Measurements from ENCODE around the gene TBC1D17.

TBC1D17 gene

DNA sequence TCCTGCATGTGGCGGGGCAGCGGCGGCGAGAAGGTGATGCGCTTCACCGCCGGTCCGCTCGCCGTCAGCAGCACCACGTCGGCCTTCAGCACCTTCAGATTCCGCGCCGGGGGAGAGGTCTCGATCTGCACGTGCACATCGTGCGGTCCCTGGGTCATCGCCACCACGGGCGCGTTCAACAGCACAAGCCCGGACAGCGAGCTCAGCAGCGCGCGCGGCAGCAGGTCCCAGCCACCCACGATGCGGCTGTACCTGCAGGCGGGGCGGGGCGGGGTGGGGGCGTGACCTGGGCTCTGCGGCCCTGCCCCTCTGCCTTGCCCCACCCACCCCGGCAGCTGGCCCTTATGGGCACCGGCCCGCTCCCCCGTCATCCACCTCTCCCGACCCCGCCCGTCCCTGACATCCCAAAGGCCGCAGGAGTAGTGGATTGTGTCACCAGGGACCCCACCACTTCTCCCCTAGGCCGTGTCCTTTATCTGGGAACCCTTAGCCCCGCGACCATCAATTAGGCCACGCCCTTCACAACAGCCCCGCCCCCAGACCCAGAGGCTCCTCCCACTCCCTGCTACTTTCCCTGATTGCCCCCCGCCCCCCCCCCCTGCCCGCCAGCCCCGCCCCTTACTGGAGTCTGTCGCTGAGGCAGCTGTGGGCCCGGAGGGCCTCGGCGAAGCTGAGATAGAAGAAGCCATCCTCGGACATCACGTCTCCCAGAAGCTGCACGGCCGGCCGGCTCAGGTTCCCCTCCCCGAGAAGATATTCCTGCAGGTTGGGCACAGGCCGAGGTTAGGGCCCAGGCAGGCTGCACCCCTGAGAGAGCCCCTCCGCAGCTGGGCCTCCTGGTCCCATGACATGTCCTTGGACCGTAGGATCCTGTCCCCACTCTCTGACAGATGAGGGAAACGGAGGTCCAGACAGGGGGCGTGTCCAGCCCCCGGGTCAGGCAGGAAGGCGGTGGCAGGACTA, 13.1 kb downstream of the TBC1D17 start:
- Histone ChIP-seq H3K27ac (ENCODE audit: low read depth, low read length) (no peak overlapping the region), H3K9me2 (replicated peaks; ENCODE audit: insufficient read depth, low read length) (no peaks in the 10 kb centered on the region), H3K4me3 (ENCODE audit: insufficient read depth, low read length, poor library complexity, severe bottlenecking) (peak overlapping the region; percentile 38), H4K20me1 (ENCODE audit: low read depth, low read length) (no peaks in the 10 kb centered on the region), H3K9ac (ENCODE audit: low read length) (no peak overlapping the region), H3K79me2 (ENCODE audit: insufficient read depth, low read length) (no peaks in the 10 kb centered on the region), H3K27me3 (ENCODE audit: low read length) (no peaks in the 10 kb centered on the region), H3K36me3 (ENCODE audit: low read length) (no peaks in the 10 kb centered on the region), H3K4me2 (ENCODE audit: low read depth, low read length, poor library complexity, severe bottlenecking) (peak overlapping the region; percentile 52), H3F3A (ENCODE audit: insufficient read depth) (peaks cover 7% of the 10 kb centered on the region; the same call in 1 of the 2 replicates), H3K9me3 (ENCODE audit: insufficient read depth, low read length) (no peaks in the 10 kb centered on the region), H2AFZ (ENCODE audit: low read depth, low read length, severe bottlenecking) (no peak overlapping the region)
- TF ChIP-seq, protein P1, sequence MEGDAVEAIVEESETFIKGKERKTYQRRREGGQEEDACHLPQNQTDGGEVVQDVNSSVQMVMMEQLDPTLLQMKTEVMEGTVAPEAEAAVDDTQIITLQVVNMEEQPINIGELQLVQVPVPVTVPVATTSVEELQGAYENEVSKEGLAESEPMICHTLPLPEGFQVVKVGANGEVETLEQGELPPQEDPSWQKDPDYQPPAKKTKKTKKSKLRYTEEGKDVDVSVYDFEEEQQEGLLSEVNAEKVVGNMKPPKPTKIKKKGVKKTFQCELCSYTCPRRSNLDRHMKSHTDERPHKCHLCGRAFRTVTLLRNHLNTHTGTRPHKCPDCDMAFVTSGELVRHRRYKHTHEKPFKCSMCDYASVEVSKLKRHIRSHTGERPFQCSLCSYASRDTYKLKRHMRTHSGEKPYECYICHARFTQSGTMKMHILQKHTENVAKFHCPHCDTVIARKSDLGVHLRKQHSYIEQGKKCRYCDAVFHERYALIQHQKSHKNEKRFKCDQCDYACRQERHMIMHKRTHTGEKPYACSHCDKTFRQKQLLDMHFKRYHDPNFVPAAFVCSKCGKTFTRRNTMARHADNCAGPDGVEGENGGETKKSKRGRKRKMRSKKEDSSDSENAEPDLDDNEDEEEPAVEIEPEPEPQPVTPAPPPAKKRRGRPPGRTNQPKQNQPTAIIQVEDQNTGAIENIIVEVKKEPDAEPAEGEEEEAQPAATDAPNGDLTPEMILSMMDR (IDR thresholded peaks at IDR 0.05; ENCODE audit: insufficient read depth, low read length, poor library complexity, severe bottlenecking) = no peak
- no peak for TF ChIP-seq EZH2phosphoT487 (conservative IDR thresholded peaks at IDR 0.05; ENCODE audit: low read length)

DNA sequence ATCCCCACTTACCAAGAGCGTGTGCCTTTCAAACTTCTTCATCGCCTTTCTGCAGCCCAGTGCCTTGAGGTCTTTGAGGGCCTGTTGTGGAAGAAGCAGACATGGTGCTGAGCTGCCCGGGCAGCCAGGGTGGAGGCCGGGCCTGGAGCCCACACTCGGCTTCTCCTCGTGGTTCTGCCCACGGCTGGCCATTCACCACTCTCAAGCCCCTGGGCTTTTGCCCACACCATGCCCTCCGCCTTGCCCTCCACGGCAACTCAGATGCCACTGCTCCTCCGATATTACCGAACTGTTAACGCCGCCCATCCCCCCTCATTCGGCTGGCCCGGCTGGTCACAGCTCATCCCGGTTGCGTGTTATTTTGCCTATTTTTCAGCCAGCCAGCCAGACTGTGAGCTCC, 13.9 kb downstream of the TBC1D17 start:
- no peak overlapping the region for H3K9ac ChIP-seq (ENCODE audit: low read length)
- no peaks in the 10 kb centered on the region for H3K36me3 ChIP-seq (ENCODE audit: low read length)
- H3K9me3 ChIP-seq (ENCODE audit: insufficient read depth, low read length) = no peaks in the 10 kb centered on the region
- H3K4me3 ChIP-seq (ENCODE audit: insufficient read depth, low read length, poor library complexity, severe bottlenecking) = no peak overlapping the region
- no peaks in the 10 kb centered on the region for H3K79me2 ChIP-seq (ENCODE audit: insufficient read depth, low read length)
- no peak overlapping the region for H3K4me2 ChIP-seq (ENCODE audit: low read depth, low read length, poor library complexity, severe bottlenecking)
- TF ChIP-seq, protein P1 (IDR thresholded peaks at IDR 0.05; ENCODE audit: insufficient read depth, low read length, poor library complexity, severe bottlenecking) = no peak
- no peak for TF ChIP-seq EZH2phosphoT487 (conservative IDR thresholded peaks at IDR 0.05; ENCODE audit: low read length)
- no peaks in the 10 kb centered on the region for H4K20me1 ChIP-seq (ENCODE audit: low read depth, low read length)
- H3K27me3 ChIP-seq (ENCODE audit: low read length) = no peaks in the 10 kb centered on the region
- no peak overlapping the region for H3K27ac ChIP-seq (ENCODE audit: low read depth, low read length)
- H2AFZ ChIP-seq (ENCODE audit: low read depth, low read length, severe bottlenecking) = no peak overlapping the region
- peaks cover 6% of the 10 kb centered on the region; the same call in 1 of the 2 replicates for H3F3A ChIP-seq (ENCODE audit: insufficient read depth)
- no peaks in the 10 kb centered on the region for H3K9me2 ChIP-seq (replicated peaks; ENCODE audit: insufficient read depth, low read length)

DNA sequence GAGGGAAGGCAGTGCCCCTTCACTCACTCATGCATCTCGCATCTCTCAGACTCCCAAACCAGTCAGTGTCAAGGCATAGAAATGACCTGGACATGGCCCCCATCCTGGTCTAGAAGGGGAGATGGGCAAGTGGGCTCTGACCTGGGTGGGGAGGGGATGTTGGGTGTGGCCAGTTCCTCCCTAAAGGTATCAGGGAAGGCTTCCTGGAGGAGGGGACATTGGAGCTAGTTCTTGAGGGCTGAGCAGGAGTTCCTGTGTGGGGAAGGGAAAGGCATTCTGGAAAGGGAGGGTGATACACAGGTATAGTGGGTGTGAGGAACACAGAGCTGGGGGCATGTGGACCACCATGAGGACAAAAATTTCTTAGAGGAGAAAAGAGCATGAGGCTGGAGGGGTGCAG, 15.2 kb downstream of the TBC1D17 start:
- H3K9me2 ChIP-seq (replicated peaks; ENCODE audit: insufficient read depth, low read length) = no peaks in the 10 kb centered on the region
- no peak overlapping the region for H3K4me3 ChIP-seq (ENCODE audit: insufficient read depth, low read length, poor library complexity, severe bottlenecking)
- no peak for TF ChIP-seq EZH2phosphoT487 (conservative IDR thresholded peaks at IDR 0.05; ENCODE audit: low read length)
- TF ChIP-seq, protein P1 (IDR thresholded peaks at IDR 0.05; ENCODE audit: insufficient read depth, low read length, poor library complexity, severe bottlenecking) = no peak
- no peaks in the 10 kb centered on the region for H3K79me2 ChIP-seq (ENCODE audit: insufficient read depth, low read length)
- no peaks in the 10 kb centered on the region for H3K27me3 ChIP-seq (ENCODE audit: low read length)
- no peaks in the 10 kb centered on the region for H4K20me1 ChIP-seq (ENCODE audit: low read depth, low read length)
- 0 out of 2 replicates have a peak, but pooled peaks cover 6% of the 10 kb centered on the region for H3F3A ChIP-seq (ENCODE audit: insufficient read depth)
- H3K4me2 ChIP-seq (ENCODE audit: low read depth, low read length, poor library complexity, severe bottlenecking) = no peak overlapping the region
- H3K36me3 ChIP-seq (ENCODE audit: low read length) = no peaks in the 10 kb centered on the region
- no peaks in the 10 kb centered on the region for H3K9me3 ChIP-seq (ENCODE audit: insufficient read depth, low read length)
- no peak overlapping the region for H3K9ac ChIP-seq (ENCODE audit: low read length)
- no peak overlapping the region for H2AFZ ChIP-seq (ENCODE audit: low read depth, low read length, severe bottlenecking)
- H3K27ac ChIP-seq (ENCODE audit: low read depth, low read length) = no peak overlapping the region

All from SU-DHL-6 (cell line).